Measurements from ENCODE around the gene KRT40.

DNA sequence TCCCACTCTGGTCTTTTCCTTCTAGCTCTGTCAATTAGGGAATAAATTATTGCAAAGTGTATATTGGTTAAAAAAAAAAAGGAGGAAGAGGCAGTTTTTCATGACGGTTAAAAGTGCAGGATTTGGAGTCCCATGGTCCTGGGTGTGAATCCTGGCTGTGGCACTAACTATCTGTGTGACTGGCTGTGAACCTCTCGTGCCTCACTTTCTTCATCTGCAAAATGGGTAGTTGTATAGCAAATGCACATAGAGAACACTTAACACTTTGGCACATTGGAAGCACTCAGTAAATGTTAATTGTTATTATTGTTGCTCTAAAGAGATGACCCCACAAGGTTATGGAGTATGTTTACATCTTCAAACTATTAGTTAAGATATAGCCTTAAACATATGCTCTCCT, 36.2 kb downstream of the KRT40 start:
- TF ChIP-seq ARNT (IDR thresholded peaks at IDR 0.05) (no peak), BHLHE40 (IDR thresholded peaks at IDR 0.05; ENCODE audit: borderline replicate concordance) (no peak), SP1 (IDR thresholded peaks at IDR 0.05) (no peak), FOXM1 (IDR thresholded peaks at IDR 0.05; ENCODE audit: borderline replicate concordance) (no peak)

All from HEK293T (cell line).